GM18502 (cell line): Measurements from ENCODE around the gene DHX40.
"Not testable (repeated sequence)": the region's sequence is repeated elsewhere in the genome, so short reads cannot be mapped to it uniquely, and the experiment has no call there.

Experiments
- ATAC-seq: cut with Tn5 transposase; IDR thresholded peaks from one replicate; pipeline ENCODE4 v1.9.1; 2021; ENCODE audit warnings: mild to moderate bottlenecking; ENCODE audit not compliant: unreplicated experiment, poor library complexity

DHX40 gene

DNA sequence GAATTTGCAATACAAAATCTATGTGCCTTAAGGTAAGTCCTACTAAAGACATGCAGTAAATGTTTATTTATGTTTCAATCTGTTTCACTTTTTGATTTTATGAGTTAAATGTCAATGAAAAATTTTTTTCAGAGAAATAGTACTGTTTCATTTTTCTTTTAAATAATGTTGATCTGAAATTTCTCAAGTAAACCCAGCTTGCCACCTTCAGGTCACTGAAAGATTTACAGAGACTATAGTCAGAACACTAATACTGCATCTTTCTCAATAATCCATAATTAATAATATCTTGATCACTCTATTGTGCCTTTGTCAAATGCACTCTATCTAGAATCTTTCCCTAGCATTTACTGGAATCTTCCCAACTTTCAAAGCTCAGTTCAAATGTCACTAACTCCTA, 6.5 kb upstream of the DHX40 start:
- no peak for ATAC-seq

DNA sequence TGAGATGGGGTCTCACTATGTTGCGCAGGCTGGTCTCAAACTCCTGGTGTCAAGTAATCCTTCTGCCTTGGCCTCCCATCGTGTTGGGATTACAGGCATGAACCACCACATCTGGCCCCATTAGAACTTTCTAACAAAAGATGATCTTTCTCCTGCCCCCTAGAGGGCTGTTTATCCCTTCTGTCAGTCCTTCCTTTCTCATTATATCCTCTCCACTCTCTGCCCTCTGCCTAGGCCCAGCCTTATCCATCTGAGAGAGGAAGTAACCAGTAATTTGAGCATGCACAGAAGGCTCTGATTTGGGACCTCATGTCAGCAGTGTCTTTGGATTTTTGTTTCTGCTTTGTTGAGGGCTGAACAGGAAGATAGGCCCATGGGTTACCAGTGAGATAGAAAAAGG, 4.4 kb upstream of the DHX40 start:
- no peak for ATAC-seq

DNA sequence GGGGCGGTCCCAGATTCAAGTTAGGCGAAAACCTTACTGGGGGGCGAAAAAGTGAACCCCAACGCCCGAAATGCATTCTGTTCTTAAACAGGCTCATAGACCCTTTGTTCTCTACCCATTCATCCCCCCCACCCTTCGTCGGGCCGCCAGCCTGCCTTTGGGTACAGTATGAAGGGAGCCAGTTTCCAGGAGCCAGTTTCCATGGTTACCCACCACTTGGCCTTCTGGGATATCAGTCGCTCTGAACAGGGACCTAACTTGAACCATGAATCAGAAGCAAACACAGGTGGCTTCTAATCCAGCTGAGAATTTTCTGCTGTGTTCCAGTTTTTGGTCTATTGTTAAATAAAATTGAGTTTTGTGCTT, 532 bp downstream of the DHX40 start:
- peak; percentile 58 for ATAC-seq

DNA sequence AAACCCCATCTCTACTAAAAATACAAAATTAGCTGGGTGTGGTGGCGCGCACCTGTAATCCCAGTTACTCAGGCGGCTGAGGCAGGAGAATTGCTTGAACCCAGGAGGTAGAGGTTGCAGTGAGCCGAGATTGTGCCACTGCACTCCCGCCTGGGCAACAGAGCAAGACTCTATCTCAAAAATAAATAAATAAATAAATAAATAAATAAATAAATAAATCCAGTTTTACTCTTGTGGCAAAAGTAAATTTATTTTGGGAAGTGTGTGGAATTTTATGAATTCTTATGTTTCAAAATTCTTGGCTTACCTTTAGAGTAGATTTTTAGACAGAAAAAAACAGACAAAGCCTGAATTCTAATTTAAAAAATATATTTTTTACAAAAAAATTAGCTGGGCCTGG, 3.7 kb downstream of the DHX40 start:
- ATAC-seq: not testable (repeated sequence)

DNA sequence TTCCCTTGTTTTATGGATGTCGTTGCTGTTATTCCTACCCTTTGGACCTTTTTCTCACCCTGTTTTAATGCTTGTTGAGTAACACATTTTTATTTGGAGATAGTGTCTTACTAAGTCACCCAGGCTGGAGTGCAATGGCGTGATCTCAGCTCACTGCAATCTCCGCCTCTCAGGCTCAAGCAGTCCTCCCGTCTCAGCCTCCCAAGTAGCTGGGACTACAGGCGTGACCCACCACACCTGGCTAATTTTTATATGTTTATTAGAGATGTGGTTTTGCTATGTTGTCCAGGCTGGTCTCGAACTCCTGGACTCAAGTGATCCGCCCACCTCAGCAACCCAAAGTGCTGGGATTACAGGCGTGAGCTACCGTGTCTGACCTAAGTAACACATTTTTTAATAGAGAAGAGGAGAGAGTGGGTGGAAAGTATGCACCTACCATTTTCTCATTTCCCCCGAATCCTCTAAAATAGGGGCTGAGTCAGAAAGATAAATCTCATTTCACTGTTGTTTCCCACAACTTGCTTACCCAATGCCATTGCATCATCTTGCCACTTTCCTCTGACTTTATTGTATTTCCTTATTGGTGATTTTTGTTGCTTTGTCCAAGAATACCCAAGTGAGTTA, 7.0 kb downstream of the DHX40 start:
- no peak for ATAC-seq

DNA sequence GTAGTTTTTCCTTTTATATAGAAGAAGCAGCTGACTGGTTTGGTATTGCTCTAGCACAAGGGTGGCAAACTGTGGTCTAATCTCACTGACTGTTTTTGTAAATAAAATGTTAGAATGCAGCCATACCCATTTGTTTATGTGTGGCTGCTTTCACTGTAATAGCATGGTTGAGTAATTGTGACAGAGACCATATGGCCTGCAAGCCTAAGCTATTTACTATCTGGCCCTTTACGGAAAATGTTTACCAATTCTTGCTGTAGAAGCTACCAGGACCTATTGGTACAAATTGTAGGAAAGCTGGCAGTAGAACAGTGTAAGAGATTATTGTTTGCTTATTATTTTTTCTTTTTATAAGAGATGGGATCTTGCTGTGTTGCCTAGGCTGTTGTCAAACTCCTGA, 18.8 kb downstream of the DHX40 start:
- ATAC-seq: not testable (repeated sequence)

DNA sequence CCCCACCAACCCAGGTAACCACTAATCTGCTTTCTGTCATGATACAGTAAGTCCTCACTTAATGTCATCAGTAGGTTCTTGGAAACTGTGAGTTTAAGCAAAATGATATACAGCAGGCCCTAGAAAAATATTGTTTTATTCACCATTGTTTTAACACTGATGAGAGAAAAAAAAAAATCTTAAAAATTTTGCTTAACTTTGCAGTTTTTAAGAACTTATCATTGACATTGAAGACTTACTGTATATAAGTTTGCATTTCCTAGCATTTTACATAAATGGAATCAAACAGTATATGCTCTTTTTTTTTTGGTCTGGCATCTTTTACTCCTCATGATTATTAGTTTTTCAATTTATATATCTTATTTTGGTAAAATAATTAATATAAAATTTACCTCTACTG, 34.8 kb downstream of the DHX40 start:
- no peak for ATAC-seq

DNA sequence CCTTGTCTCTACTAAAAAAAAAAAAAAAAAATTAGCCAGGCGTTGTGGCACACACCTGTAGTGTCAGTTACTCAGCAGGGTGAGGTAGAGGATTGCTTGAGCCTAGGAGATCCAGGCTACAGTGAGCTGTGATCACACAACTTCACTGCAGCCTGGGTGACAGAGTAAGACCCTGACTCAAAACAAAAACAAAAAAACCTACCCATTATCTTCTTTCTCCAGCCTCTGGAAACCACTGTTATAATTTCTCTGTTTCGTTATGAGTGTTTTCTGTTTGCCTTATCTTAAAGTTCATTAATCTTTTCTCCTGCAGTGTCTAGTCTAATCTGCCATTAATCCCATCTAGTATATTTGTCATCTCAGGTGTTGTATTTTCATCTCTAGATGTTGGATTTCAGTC, 35.7 kb downstream of the DHX40 start:
- ATAC-seq: peak; percentile 65

DNA sequence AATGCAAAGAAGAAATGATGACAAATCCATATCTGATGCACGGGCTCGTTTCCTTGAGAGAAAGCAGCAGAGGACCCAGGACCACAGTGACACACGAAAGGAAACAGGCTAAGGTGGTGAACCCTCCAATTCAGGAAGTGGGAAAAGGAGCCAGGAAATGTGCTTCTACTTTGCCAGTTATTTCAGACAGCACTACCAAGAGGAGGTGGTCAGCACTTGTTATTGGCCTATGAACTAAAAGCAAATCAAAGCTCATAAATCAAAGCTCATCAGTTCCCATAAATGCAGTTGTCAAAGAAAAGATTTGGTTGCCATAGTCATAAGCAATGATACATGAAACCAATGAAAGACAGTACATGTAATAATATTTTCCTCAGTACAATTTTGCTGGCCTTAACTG, 41.7 kb downstream of the DHX40 start:
- ATAC-seq: no peak

DNA sequence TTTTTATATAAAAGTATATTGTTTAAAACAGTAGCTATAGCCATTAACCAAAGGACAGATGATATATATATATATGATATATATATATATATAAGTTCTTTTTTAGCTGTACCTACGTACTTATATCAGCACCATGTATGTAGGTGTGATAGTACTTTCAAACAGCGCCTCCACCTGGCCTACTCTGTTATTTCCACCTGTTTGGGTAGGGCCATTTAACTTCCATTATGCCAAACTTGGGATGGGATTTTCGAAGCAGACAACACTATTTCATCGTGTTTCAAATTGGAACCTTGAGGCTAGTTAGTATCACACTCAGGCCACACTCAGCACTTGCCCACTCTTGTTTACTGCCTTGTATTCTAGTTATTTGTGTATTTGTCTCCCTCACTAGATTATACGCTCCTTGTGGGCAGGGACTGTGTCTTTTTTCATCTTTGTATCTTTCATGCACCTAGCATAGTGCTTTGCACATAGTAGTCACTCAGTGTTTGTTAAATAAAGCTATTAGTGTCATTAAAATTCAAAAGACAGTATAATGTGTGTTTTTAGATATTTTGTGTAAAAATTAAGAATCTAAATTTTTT, 42.5 kb downstream of the DHX40 start:
- no peak for ATAC-seq

DNA sequence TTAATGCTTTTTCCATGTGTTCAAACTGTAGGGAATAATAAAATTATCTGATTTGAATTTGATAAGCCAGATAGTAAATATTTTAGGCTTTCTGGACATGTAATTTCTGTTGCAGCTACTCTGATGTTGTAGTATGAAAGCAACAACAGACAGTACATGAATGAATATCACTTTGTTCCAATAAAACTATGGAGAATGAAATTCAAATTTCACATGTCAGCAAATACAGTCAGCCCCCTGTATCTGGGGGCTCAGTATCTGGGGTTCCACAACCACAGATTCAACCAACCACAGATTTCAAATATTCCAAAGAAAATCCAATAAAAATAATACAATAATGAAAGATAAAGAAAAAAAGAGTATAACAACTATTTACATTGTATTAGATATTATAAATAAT, 46.1 kb downstream of the DHX40 start:
- ATAC-seq: no peak

DNA sequence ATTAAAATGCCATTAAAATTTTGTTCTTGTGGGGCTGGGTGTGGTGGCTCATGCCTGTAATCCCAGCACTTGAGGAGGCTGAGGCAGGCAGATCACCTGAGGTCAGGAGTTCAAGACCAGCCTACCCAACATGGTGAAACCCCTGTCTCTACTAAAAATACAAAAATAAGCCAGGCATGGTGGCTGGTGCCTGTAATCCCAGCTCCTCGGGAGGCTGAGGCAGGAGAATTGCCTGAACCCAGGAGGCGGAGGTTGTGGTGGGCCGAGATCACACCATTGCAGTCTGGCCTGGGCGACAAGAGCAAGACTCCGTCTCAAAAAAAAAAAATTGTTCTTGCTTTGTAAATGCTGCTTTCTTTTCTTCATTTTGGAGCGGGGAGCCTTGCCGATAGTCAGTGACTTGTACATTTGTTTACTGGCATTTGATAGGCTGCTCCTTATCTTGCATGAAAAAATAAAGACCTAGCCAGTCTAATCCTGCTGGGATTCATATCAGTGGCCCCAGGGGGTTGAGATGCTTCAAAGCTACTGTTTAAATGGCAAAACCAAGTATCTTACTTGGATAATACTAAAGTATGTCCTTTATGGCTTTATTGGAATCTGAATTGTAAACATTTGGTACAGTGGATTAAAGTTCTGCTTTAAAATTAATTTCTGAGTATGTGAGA, 51.0 kb downstream of the DHX40 start:
- no peak for ATAC-seq

DNA sequence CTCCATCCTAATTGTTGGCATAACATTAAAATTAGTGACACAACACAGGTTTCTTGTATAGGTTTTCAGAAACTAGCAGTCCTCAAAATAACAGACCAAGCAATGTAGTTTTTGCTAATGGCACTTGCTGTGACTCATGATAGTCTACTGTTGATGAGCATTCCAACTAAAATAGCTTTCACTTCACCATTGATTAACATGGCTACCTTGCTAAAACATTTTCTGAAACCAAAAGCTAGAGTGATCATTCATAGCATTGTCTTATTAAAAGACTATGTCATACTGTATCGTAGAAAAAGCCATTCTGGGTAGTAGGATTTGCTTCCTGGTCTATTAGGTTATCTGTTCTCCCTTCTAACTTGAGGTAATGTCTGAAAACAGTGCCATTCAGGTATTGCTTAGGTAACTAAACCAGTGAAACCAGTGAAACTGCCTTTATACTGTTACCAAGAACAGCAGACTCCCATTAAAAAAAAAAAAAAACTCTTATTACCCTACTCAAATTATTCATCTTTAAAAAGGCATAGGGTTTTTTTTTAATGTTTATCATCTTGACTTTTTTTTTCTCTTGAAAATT, 51.8 kb downstream of the DHX40 start:
- ATAC-seq: no peak

DNA sequence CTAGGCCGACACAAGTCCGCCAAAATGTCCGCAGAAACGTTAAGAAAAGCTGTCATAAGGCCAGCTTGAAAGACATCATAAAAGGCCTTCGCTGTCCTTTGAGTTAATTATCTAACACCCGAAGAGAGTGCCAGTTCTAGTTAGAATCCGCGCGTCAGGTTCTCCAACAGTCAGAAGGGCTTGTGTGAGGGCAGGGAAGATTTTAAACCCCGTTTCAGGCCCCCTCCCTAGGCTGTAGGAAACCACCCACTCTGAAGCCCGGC, 53.6 kb downstream of the DHX40 start:
- no peak for ATAC-seq

DNA sequence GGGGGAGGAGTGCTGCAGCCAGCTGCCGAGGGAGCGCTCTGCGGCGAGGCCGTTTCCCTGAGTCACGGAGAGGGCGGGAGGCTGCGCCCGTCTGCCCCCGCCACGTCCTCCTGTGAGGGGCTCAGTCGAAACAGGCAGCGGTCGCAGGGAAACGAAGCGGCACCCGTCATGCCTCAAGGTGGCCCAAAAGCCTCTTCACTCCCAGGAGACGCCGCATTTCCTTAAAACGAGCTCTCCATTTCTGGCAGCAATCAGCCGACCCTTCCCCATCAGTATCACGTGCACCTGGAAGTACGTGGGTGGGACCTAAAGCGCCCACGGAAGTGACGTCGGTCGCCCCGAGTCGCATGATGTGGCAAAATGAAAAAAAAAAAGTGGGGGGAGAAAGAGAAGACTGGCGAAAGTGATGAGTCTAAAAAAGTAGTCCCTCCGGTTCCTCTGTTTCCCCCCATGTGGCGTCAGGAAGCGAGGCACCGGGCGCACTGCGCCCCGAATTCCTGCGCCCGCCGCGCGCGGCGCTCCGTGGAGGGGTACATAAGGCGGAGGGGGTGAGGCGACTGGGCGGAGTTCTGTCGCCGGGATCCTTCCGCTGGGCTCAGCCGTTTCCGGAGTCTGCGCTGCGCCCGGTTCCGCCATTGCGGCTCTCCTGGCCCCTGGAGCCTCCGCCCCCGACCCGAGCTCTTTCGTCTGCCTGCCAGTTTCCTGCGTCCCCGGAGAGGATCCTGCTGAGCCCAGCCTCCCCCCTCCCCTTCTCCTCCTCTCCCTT, 54.1 kb downstream of the DHX40 start, which contains the start of gene CLTC:
Gene CLTC, plus strand, starts transcription at position 598 of the 766 bp plus-strand sequence. CDS start 237 bp downstream, outside the sequence.
- ATAC-seq: peak; percentile 79

DNA sequence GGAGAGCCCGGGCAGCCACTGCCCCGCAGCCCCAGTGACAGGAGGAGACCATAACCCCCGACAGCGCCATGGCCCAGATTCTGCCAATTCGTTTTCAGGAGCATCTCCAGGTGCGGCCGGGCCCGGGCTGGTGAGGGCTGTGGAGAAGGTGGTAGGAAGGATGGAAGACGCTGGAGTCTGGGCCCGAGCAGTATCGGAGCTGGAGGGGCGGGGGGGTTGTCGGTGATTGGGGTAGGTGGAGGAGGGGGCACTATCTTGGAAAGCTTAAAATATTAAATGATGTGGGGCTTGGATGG, 54.6 kb downstream of the DHX40 start:
- ATAC-seq: no peak

DNA sequence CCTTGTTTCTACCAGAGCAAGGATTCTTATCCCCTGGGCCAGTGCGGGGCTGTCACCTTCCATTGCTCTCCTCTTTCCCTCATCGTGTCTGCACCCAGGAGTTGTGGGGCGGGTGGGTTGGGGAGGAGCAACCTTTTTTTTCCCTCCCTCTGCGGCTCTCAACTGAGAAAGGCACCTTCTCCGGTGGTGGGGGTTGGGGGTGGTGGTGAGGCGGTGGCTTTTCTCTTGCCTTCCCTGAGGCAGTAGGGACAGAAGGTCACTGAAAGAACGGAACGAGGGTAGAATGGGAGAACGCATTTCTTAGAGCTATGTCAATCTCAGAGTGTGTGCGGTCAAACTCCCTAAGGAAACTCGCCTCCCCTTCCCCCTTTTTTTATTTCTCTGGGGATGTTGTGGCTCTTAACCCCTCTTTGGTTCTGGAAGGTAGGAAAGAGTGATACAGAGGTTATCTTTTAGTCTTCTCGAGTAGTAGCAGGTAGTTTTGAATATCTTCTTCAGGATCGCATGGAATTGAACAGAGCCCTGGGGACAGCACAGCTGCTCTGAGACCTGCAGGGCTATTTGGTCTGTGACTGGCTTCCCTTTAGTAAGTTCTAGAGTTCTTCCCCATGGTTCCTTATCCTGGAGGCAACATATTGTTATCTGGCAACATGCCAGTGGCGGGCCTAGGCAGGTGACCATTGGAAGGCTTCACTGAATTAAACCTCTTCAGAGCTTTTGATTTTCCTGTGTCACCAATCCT, 55.3 kb downstream of the DHX40 start:
- ATAC-seq: no peak

DNA sequence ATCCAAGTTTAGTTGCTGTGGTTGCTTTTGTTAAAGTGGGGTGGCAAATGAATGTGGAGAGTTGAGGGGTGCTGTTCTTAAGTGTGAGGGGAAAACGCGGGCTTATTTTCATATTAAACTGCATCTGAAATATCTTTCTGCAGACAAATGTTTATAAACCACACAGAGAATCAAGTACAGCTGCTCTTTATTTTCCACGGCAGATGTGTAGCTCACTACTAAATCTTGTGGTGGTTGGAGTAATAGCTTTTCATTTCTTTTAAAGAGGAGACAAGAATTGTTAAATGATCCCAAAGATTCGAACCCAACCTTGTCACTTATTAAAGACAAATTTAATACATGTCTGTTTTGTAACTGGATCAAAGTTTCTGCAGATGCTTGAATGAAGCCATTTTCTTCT, 56.4 kb downstream of the DHX40 start:
- ATAC-seq: no peak

DNA sequence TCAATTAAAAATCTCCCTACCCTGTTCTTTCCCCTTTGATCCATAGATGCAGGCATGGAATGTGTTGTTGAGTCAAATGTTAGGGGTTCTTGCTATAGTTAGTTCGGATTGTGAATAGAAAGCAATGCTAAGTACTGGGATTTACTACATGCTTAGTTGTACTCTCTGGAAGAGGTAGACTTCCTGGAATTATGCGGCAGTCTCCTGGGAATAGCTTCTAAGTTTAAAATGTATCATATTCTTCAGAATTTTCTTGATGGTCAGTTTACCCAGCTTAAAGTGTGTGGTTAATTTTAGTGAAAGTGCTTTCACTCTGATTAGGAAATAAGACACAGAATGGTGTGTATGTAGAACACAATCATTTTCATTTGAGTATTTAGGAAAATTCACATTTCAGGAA, 57.7 kb downstream of the DHX40 start:
- ATAC-seq: no peak

DNA sequence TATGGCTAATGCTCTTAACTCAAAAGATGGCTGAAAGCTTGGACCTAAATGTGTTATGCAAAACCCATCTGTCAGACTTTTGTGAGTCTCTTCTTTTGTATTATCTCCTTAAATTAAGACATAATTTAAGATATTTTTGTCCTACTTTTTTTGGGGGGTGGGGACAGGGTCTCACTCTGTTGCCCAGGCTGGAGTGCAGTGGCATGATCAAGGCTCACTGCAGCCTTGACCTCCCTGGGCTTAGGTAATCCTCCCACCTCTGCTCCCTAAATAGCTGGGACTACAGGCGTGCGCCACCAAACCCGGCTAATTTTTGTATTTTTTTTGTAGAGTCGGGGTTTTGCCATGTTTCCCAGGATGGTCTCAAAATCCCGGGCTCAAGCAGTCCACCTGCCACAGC, 61.3 kb downstream of the DHX40 start:
- no peak for ATAC-seq

DNA sequence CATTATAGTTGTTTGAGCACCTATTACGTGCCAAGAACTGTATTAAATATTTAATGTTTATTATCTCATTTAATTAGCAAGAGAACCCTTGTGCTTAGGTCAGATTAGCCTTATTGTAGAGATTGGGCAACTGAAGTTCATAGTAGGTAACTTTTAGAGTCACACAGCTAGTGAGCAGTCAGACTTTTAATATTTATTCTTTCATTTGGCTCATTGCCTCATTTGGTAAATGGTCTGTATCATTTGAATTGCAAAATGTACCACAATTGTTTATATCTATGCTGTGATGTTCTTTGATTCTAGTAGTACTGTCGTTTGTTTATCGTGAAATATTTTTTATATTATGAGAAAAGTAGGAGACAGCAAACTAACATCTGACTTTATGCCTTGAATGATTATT, 61.9 kb downstream of the DHX40 start:
- no peak for ATAC-seq
